Activated naive CD4-positive, alpha-beta T cell treated with anti-CD3 and anti-CD28 coated beads, Interleukin-2, amount 50 U/mL, for 24 hours (primary cell): ENCODE data around the gene FIP1L1.
"Not testable (repeated sequence)": the region's sequence is repeated elsewhere in the genome, so short reads cannot be mapped to it uniquely, and the experiment has no call there.

Experiments used
- H3K27ac Mint-ChIP-seq: one replicate; pipeline ENCODE4 v1.8.0; 2021; ENCODE audit warnings: mild to moderate bottlenecking, mixed read lengths
- H3K27me3 Mint-ChIP-seq: one replicate; pipeline ENCODE4 v1.8.0; 2021; ENCODE audit warnings: mixed read lengths
- H3K36me3 Mint-ChIP-seq: one replicate; pipeline ENCODE4 v1.8.0; 2021; ENCODE audit warnings: mixed read lengths
- H3K4me1 Mint-ChIP-seq: one replicate; pipeline ENCODE4 v1.8.0; 2021; ENCODE audit warnings: mixed read lengths
- H3K4me3 Mint-ChIP-seq: one replicate; pipeline ENCODE4 v1.8.0; 2021; ENCODE audit warnings: mild to moderate bottlenecking, mixed read lengths
- H3K9me3 Mint-ChIP-seq: one replicate; pipeline ENCODE4 v1.8.0; 2021; ENCODE audit warnings: mixed read lengths

Gene FIP1L1

GRCh38 chr4:53365486-53366300, 11.7 kb upstream of the FIP1L1 start, which contains the start of gene SCFD2:
SCFD2 (minus strand) TSS chr4:53366061.
- peaks cover 36% of the 10 kb centered on the region for H3K4me1 Mint-ChIP-seq
- peaks cover 4% of the 10 kb centered on the region for H3K27me3 Mint-ChIP-seq
- H3K36me3 Mint-ChIP-seq: peaks cover 8% of the 10 kb centered on the region
- no peaks in the 10 kb centered on the region for H3K9me3 Mint-ChIP-seq
- peak within 1 kb of the TSS; percentile 98 for H3K4me3 Mint-ChIP-seq
- H3K27ac Mint-ChIP-seq: peak within 1 kb of the TSS; percentile 99

- Mint-ChIP-seq H3K9me3 (no peaks in the 10 kb centered on the region), H3K36me3 (peaks cover 8% of the 10 kb centered on the region), H3K4me1 (peaks cover 29% of the 10 kb centered on the region), H3K27ac (peak overlapping the region; percentile 99), H3K4me3 (peak overlapping the region; percentile 98), H3K27me3 (peaks cover 7% of the 10 kb centered on the region)
Observed at GRCh38 chr4:53366301-53366716, 11.1 kb upstream of the FIP1L1 start.

- Mint-ChIP-seq H3K27me3 (peaks cover 11% of the 10 kb centered on the region), H3K4me3 (no peak overlapping the region), H3K9me3 (no peaks in the 10 kb centered on the region), H3K27ac (no peak overlapping the region), H3K36me3 (peaks cover 5% of the 10 kb centered on the region), H3K4me1 (peaks cover 17% of the 10 kb centered on the region)
Observed at GRCh38 chr4:53367721-53368120, 9.7 kb upstream of the FIP1L1 start.

- H3K36me3 Mint-ChIP-seq: peaks cover 1% of the 10 kb centered on the region
- H3K27ac Mint-ChIP-seq: no peak overlapping the region
- no peaks in the 10 kb centered on the region for H3K9me3 Mint-ChIP-seq
- H3K27me3 Mint-ChIP-seq: peaks cover 11% of the 10 kb centered on the region
- H3K4me1 Mint-ChIP-seq: peaks cover 14% of the 10 kb centered on the region
- no peak overlapping the region for H3K4me3 Mint-ChIP-seq
Observed at GRCh38 chr4:53371049-53371448, 6.4 kb upstream of the FIP1L1 start.

GRCh38 chr4:53371843-53372521, 5.5 kb upstream of the FIP1L1 start:
- peaks cover 11% of the 10 kb centered on the region for H3K27me3 Mint-ChIP-seq
- no peaks in the 10 kb centered on the region for H3K9me3 Mint-ChIP-seq
- H3K4me1 Mint-ChIP-seq: peaks cover 12% of the 10 kb centered on the region
- H3K36me3 Mint-ChIP-seq: peaks cover 1% of the 10 kb centered on the region
- no peak overlapping the region for H3K4me3 Mint-ChIP-seq
- H3K27ac Mint-ChIP-seq: no peak overlapping the region

GRCh38 chr4:53374777-53375258, 2.6 kb upstream of the FIP1L1 start:
- H3K4me1 Mint-ChIP-seq: peaks cover 22% of the 10 kb centered on the region
- H3K36me3 Mint-ChIP-seq: peaks cover 6% of the 10 kb centered on the region
- H3K27me3 Mint-ChIP-seq: peaks cover 10% of the 10 kb centered on the region
- no peak overlapping the region for H3K27ac Mint-ChIP-seq
- no peak overlapping the region for H3K4me3 Mint-ChIP-seq
- H3K9me3 Mint-ChIP-seq: no peaks in the 10 kb centered on the region

- Mint-ChIP-seq H3K27me3 (peaks cover under 1% of the 10 kb centered on the region), H3K36me3 (peaks cover 10% of the 10 kb centered on the region), H3K27ac (peak overlapping the region; percentile 98), H3K9me3 (no peaks in the 10 kb centered on the region), H3K4me3 (peak overlapping the region; percentile 98), H3K4me1 (peaks cover 35% of the 10 kb centered on the region)
Observed at GRCh38 chr4:53376900-53377299, 541 bp upstream of the FIP1L1 start.

GRCh38 chr4:53378171-53378482, 686 bp downstream of the FIP1L1 start:
- Mint-ChIP-seq H3K9me3 (no peaks in the 10 kb centered on the region), H3K27ac (peak overlapping the region; percentile 98), H3K36me3 (peaks cover 9% of the 10 kb centered on the region), H3K27me3 (no peaks in the 10 kb centered on the region), H3K4me3 (peak overlapping the region; percentile 98), H3K4me1 (peaks cover 35% of the 10 kb centered on the region)

GRCh38 chr4:53380221-53380620, 2.8 kb downstream of the FIP1L1 start:
- H3K27ac Mint-ChIP-seq: no peak overlapping the region
- peaks cover 12% of the 10 kb centered on the region for H3K36me3 Mint-ChIP-seq
- H3K9me3 Mint-ChIP-seq: no peaks in the 10 kb centered on the region
- H3K4me3 Mint-ChIP-seq: peak overlapping the region; percentile 98
- H3K4me1 Mint-ChIP-seq: peaks cover 40% of the 10 kb centered on the region
- H3K27me3 Mint-ChIP-seq: no peaks in the 10 kb centered on the region

- H3K4me3 Mint-ChIP-seq, H3K27ac Mint-ChIP-seq, H3K27me3 Mint-ChIP-seq, H3K9me3 Mint-ChIP-seq: not testable (repeated sequence)
- Mint-ChIP-seq H3K36me3 (peaks cover 29% of the 10 kb centered on the region), H3K4me1 (peaks cover 69% of the 10 kb centered on the region)
Observed at GRCh38 chr4:53409479-53409878, 32.0 kb downstream of the FIP1L1 start.

- Mint-ChIP-seq H3K9me3 (no peaks in the 10 kb centered on the region), H3K4me1 (peaks cover 29% of the 10 kb centered on the region), H3K27me3 (no peaks in the 10 kb centered on the region), H3K27ac (no peak overlapping the region), H3K36me3 (peaks cover 12% of the 10 kb centered on the region), H3K4me3 (no peak overlapping the region)
Observed at GRCh38 chr4:53419208-53419607, 41.8 kb downstream of the FIP1L1 start.

- H3K27me3 Mint-ChIP-seq: no peaks in the 10 kb centered on the region
- H3K36me3 Mint-ChIP-seq: peaks cover 10% of the 10 kb centered on the region
- peaks cover 26% of the 10 kb centered on the region for H3K4me1 Mint-ChIP-seq
- no peaks in the 10 kb centered on the region for H3K9me3 Mint-ChIP-seq
- no peak overlapping the region for H3K4me3 Mint-ChIP-seq
- no peak overlapping the region for H3K27ac Mint-ChIP-seq
Observed at GRCh38 chr4:53421791-53422190, 44.4 kb downstream of the FIP1L1 start.

- Mint-ChIP-seq H3K9me3 (no peaks in the 10 kb centered on the region), H3K36me3 (peaks cover 10% of the 10 kb centered on the region), H3K27ac (no peak overlapping the region), H3K27me3 (no peaks in the 10 kb centered on the region), H3K4me3 (no peak overlapping the region), H3K4me1 (peaks cover 26% of the 10 kb centered on the region)
Observed at GRCh38 chr4:53422367-53422766, 44.9 kb downstream of the FIP1L1 start.

GRCh38 chr4:53424280-53424679, 46.8 kb downstream of the FIP1L1 start:
- H3K27ac Mint-ChIP-seq: no peak overlapping the region
- peaks cover 13% of the 10 kb centered on the region for H3K36me3 Mint-ChIP-seq
- peaks cover 21% of the 10 kb centered on the region for H3K4me1 Mint-ChIP-seq
- no peaks in the 10 kb centered on the region for H3K27me3 Mint-ChIP-seq
- H3K4me3 Mint-ChIP-seq: no peak overlapping the region
- H3K9me3 Mint-ChIP-seq: no peaks in the 10 kb centered on the region

GRCh38 chr4:53427366-53427765, 49.9 kb downstream of the FIP1L1 start:
- H3K4me3 Mint-ChIP-seq: no peak overlapping the region
- H3K27me3 Mint-ChIP-seq: no peaks in the 10 kb centered on the region
- H3K27ac Mint-ChIP-seq: no peak overlapping the region
- H3K9me3 Mint-ChIP-seq: no peaks in the 10 kb centered on the region
- peaks cover 19% of the 10 kb centered on the region for H3K36me3 Mint-ChIP-seq
- peaks cover 33% of the 10 kb centered on the region for H3K4me1 Mint-ChIP-seq

GRCh38 chr4:53431052-53431451, 53.6 kb downstream of the FIP1L1 start:
- Mint-ChIP-seq H3K27ac (no peak overlapping the region), H3K4me1 (peaks cover 20% of the 10 kb centered on the region), H3K36me3 (peaks cover 25% of the 10 kb centered on the region), H3K4me3 (no peak overlapping the region), H3K27me3 (no peaks in the 10 kb centered on the region), H3K9me3 (no peaks in the 10 kb centered on the region)
